Measurements from ENCODE around the gene PPP1R36.

PPP1R36 gene

GRCh38 chr14:64598404-64598803, 48.6 kb downstream of the PPP1R36 start:
- Histone ChIP-seq H3K79me2 (ENCODE audit: insufficient read depth, low read length) (no peaks in the 10 kb centered on the region), H3K4me2 (ENCODE audit: low read depth, low read length, poor library complexity, severe bottlenecking) (no peak overlapping the region), H2AFZ (ENCODE audit: low read length) (peak overlapping the region; percentile 16; the same call in 1 of the 2 replicates), H3K4me3 (ENCODE audit: low read length, poor library complexity, severe bottlenecking) (no peak overlapping the region), H3K27me3 (ENCODE audit: insufficient read depth, low read length, poor library complexity, severe bottlenecking) (no peaks in the 10 kb centered on the region), H3K9me3 (ENCODE audit: insufficient read depth, low read depth, low read length) (no peaks in the 10 kb centered on the region), H3K4me1 (ENCODE audit: insufficient read depth, low read length, poor library complexity, severe bottlenecking) (no peaks in the 10 kb centered on the region), H3K36me3 (ENCODE audit: insufficient read depth, low read length) (no peaks in the 10 kb centered on the region), H3K9ac (ENCODE audit: low read depth, low read length, poor library complexity, severe bottlenecking) (no peak overlapping the region), H4K20me1 (ENCODE audit: insufficient read depth, low read length, poor library complexity, severe bottlenecking) (no peaks in the 10 kb centered on the region), H3F3A (ENCODE audit: low read depth) (no peaks in the 10 kb centered on the region), H3K9me2 (replicated peaks; ENCODE audit: low read depth, low read length) (no peaks in the 10 kb centered on the region)
- TF ChIP-seq CTCF (conservative IDR thresholded peaks at IDR 0.05; ENCODE audit: low read length) = no peak
- TF ChIP-seq EZH2phosphoT487 (IDR thresholded peaks at IDR 0.05; ENCODE audit: borderline replicate concordance) = no peak

- TF ChIP-seq EZH2phosphoT487 (IDR thresholded peaks at IDR 0.05; ENCODE audit: borderline replicate concordance) = no peak
- no peak for TF ChIP-seq CTCF (conservative IDR thresholded peaks at IDR 0.05; ENCODE audit: low read length)
- Histone ChIP-seq H3K27me3 (ENCODE audit: insufficient read depth, low read length, poor library complexity, severe bottlenecking) (no peaks in the 10 kb centered on the region), H3K9ac (ENCODE audit: low read depth, low read length, poor library complexity, severe bottlenecking) (no peak overlapping the region), H3K9me3 (ENCODE audit: insufficient read depth, low read depth, low read length) (no peaks in the 10 kb centered on the region), H3K79me2 (ENCODE audit: insufficient read depth, low read length) (no peaks in the 10 kb centered on the region), H3K4me3 (ENCODE audit: low read length, poor library complexity, severe bottlenecking) (no peak overlapping the region), H3F3A (ENCODE audit: low read depth) (no peaks in the 10 kb centered on the region), H2AFZ (ENCODE audit: low read length) (no peak overlapping the region), H3K9me2 (replicated peaks; ENCODE audit: low read depth, low read length) (no peaks in the 10 kb centered on the region), H3K4me1 (ENCODE audit: insufficient read depth, low read length, poor library complexity, severe bottlenecking) (no peaks in the 10 kb centered on the region), H4K20me1 (ENCODE audit: insufficient read depth, low read length, poor library complexity, severe bottlenecking) (no peaks in the 10 kb centered on the region), H3K36me3 (ENCODE audit: insufficient read depth, low read length) (no peaks in the 10 kb centered on the region), H3K4me2 (ENCODE audit: low read depth, low read length, poor library complexity, severe bottlenecking) (no peak overlapping the region)
Measured at GRCh38 chr14:64601571-64601970, 51.8 kb downstream of the PPP1R36 start.

- TF ChIP-seq CTCF (conservative IDR thresholded peaks at IDR 0.05; ENCODE audit: low read length) (no peak), EZH2phosphoT487 (IDR thresholded peaks at IDR 0.05; ENCODE audit: borderline replicate concordance) (no peak)
- no peak overlapping the region for H2AFZ ChIP-seq (ENCODE audit: low read length)
- H3K36me3 ChIP-seq (ENCODE audit: insufficient read depth, low read length) = no peaks in the 10 kb centered on the region
- no peak overlapping the region for H3K9ac ChIP-seq (ENCODE audit: low read depth, low read length, poor library complexity, severe bottlenecking)
- H3K27me3 ChIP-seq (ENCODE audit: insufficient read depth, low read length, poor library complexity, severe bottlenecking) = no peaks in the 10 kb centered on the region
- no peak overlapping the region for H3K4me3 ChIP-seq (ENCODE audit: low read length, poor library complexity, severe bottlenecking)
- no peaks in the 10 kb centered on the region for H3F3A ChIP-seq (ENCODE audit: low read depth)
- no peaks in the 10 kb centered on the region for H3K79me2 ChIP-seq (ENCODE audit: insufficient read depth, low read length)
- no peaks in the 10 kb centered on the region for H3K9me2 ChIP-seq (replicated peaks; ENCODE audit: low read depth, low read length)
- no peak overlapping the region for H3K4me2 ChIP-seq (ENCODE audit: low read depth, low read length, poor library complexity, severe bottlenecking)
- H4K20me1 ChIP-seq (ENCODE audit: insufficient read depth, low read length, poor library complexity, severe bottlenecking) = no peaks in the 10 kb centered on the region
- no peaks in the 10 kb centered on the region for H3K9me3 ChIP-seq (ENCODE audit: insufficient read depth, low read depth, low read length)
- H3K4me1 ChIP-seq (ENCODE audit: insufficient read depth, low read length, poor library complexity, severe bottlenecking) = no peaks in the 10 kb centered on the region
Measured at GRCh38 chr14:64602826-64603225, 53.1 kb downstream of the PPP1R36 start.
